NCI-H187 (cell line): ENCODE measurements around the gene CELF5.
"Not testable (repeated sequence)": the region's sequence is repeated elsewhere in the genome, so short reads cannot be mapped to it uniquely, and the experiment has no call there.

ENCODE experiments used
- DNase-seq, 2 experiments: peaks; one replicate each; lab custom pipeline; 2025; lab: John Stamatoyannopoulos, UW

Gene CELF5

DNA sequence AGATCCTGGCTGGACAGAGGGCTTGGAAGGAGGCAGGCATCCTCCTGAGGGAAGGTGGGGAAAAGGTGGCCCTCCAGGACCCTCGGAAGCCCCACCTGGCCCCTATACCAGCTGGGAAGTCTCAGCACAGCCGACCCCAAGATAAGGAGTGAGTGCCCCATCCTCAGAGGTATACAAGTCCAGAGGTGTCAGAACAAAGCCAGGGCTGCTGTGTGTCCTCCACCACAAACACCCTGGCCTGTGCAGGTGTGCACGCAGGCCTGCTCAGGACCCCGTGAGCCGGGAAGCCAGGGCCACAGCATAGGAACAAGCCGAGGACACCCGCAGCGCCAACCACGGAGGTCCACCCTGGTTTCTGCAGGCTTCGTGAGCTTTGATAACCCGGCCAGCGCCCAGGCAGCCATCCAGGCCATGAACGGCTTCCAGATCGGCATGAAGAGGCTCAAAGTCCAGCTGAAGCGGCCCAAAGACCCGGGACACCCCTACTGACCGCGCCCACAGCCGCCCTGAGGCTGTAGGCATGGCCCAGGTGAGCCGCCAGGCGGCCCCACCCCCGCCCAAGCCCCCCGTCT is 68.6 kb downstream of the CELF5 start:
- no peak for DNase-seq

DNA sequence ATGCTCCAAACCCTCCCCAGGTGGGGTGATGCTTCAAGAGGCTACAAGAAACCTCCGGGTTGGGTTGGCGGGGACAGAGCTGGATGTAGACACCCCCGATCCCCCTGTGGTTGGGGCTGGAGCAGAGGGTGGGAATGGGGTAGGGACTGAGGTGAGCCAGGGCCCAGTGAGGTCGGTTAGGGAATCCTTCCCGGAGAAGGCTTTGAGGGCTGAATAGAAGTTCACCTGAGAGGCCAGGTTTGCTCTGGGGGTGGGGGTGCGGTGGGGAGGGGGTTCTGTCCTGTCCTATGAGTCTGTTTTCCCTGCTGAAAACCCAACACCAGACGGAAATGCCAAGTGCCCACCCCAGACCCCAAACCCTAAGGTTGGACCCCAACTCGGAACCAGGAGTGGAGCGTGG is 69.1 kb downstream of the CELF5 start:
- DNase-seq: no peak

DNA sequence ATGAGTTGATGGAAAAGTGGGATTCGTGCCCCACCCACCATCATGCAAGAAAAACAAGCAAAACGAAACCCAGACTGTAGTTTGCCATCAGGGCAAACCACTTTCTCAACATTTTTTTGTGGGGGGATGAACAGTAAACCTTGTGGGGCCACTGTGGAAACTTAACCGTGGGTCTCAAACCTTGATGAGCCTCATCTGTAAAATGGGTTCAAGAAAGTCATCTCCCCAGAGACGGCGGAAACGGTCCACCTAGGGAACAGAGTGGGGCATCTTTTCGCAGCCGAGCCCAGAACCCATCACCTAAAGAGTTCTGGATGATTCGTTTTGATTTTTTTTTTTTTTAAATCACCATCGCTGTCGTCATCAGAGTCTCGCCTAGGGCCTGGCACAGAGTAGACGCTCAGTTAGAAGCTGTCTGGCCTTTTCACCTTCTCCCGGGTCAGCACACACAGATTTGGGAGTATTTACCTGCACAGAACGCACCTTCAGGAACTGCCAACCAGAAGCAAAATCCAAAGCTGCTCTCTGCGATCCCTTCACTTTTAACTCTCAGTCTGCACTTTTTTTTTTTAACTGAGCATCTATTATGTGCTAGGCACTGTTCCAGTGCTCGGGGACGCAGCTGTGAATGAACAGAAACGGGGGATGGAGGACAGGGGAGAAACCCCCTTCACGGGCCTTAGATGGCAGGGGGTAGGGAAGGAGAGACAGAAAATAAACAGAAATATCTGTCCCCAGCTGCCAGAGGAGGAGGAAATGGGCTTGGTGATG is 69.8 kb downstream of the CELF5 start:
- no peak for DNase-seq

DNA sequence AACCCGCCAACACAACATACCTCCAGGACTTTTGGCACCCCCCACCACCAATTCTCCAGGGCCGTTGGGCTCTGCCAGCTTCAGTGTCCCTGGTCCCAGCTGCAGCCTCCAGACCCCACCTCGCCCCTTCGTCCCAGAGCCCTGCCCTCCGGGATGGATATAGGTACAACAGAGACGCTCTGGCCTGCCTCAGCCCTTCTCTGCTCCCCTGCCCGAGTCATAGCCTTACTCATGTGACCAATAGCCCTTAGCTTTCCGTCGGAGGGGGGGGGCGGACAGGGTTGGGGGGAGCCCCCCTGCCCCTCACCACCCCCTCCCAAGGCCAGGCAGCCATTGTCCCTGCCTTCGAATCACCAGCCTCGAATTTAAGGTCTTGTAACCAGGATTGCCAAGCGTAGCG is 71.1 kb downstream of the CELF5 start:
- DNase-seq: no peak

DNA sequence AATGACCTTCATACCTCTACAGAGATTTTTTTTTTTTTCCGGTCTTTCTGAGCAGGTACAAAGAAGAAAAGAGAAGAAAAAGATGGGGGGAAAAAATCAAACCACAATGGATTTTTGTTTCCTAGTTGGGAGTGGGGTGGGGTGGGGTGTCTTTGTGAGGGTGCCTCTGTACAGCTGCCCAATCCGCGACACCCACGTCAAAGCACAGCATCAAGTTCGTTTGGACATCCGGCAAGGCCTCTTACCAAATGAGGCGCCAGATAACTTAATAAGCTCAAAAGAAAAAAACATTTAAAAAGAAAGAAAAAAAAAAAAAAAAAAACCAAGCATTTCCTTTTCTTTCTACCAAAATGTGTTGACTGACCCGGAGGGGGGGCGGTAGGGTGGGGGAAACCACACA is 71.6 kb downstream of the CELF5 start:
- DNase-seq: no peak

DNA sequence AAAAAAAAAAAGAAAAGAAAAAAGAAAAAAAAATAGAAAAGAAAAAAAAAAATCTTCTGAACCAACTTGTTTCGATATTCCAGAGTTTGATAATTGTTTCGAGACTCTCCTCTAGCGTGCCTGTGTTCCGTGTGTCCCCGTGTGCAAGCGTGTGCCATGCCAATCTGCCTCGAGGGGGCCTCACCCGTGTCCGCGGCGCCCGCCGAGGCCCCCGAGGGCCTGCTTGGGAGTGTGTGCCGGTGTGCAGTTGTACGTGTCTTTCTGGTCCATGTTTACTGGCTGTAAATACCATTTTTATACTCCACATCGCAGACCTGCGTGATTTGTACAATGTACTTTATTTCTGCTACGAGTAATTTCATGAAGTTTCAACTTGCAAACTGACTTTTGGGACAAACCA is 72.0 kb downstream of the CELF5 start:
- DNase-seq: no peak

DNA sequence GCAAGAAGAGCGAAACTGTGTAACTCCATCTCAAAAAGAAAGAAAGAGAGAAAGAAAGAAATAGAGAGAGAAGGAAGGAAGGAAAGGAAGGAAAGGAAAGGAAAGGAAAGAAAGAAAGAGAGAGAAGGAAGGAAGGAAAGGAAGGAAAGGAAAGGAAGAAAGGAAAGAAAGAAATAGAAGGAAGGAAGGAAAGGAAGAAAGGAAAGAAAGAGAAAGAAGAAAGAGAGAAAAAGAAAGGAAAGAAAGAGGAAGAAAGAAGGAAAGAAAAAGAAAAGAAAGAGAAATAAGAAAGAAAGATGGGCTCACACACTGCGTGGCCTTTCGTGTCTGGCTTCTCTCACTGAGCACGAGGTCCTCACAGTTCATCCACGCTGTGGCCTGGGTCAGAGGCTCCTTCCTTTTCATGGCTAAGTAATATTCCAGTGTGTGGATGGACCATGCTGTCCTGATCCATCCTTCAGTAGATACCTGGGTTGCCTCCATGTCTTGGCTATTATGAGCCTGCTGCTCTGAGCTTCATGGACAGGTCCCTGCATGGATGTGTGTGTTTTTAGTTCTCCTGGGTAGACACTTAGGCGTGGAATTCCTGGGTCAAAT is 74.5 kb downstream of the CELF5 start:
- DNase-seq: no peak

DNA sequence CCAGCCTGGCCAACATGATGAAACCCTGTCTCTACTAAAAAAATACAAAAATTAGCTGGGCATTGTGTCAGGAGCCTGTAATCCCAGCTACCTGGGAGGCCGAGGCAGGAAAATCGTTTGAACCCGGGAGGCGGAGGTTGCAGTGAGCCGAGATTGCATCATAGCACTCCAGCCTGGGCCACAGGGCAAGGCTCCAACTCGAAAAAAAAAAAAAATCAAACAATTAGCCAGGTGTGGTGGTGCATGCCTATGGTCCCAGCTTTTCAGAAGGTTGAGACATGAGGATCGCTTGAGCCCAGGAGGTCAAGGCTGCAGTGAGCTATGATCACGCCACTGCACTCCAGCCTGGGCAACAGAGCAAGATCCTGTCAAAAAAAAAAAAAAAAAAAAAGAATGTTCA is 76.1 kb downstream of the CELF5 start:
- not testable (repeated sequence) for DNase-seq

DNA sequence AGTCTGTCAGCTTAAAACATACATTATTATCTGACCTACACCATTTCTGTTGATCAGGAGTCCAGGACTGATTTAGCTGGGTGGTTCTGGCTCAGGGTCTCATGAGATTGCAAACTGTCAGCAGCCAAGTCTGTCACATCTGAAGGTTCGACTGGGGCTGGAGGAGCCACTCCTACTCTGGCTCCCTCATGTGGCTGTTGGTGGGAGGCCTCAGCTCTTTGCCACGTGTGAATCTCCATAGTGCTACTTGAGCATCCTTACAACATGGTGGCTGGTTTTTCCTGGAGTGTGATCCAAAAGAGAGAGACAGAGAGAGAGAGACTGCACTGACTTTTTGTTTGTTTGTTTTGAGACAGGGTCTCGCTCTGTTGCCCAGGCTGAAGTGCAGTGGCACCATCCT is 78.3 kb downstream of the CELF5 start:
- no peak for DNase-seq

DNA sequence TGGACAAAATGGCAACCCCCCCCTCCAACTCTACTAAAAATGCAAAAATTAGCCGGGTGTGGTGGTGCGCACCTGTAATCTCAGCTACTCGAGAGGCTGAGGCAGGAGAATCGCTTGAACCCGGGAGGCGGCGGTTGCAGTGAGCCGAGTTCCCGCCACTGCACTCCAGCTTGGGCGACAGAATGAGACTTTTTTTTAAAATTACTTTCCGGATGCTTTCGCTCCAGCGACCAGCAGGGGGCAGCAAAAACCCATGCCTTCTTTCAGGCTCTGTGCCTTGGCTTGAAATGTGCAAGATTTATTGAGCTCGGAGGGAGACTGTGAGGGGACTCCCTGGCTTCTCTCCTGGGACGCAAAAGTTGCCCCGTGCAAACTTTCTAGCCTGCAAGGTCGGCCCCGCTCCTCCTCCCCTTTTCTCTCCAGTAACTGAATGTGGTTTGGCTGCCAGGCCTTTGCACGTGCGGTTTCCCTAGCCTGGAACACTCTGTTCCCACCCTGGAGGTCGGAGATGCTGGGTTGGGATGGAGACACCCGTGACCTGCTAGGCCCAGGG is 80.5 kb downstream of the CELF5 start:
- DNase-seq: peak; percentile 21 to 39

DNA sequence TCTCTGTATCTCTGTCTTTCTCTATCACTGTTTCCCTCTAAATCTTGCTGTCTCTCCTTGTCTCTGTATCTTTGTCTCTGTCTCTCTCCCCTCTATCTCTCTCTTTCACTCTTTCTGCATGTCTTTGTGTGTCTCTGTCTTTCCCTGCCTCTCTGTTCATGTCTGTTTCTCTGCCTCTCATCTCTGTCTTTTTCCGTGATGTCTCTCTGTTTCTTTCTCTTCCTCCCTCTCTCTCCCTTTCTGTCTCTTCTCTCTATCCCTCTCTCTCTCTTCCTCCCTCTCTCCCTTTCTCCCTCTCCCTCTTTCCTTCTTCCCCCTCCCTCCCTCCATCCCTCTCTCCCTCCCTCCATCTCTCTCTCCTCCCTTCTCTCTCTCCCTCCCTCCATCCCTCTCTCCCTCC is 85.3 kb downstream of the CELF5 start:
- no peak for DNase-seq

DNA sequence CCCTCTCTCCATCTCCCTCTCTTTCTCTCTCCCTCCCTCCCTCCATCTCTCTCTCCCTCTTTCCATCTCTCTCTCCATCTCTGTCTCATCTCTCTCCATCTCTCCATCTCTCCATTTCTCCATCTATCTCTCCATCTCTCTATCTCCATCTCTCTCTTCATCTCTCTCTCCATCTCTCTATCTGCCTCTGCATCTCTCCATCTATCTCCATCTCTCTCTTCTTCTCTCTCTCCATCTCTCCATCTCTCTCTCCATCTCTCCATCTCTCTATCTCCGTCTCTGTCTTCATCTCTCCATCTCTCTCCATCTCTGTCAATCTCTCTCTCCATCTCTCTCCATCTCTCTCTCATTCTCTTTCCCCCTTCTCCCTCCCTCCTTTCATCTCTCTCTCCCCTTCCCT is 85.8 kb downstream of the CELF5 start:
- no peak for DNase-seq

DNA sequence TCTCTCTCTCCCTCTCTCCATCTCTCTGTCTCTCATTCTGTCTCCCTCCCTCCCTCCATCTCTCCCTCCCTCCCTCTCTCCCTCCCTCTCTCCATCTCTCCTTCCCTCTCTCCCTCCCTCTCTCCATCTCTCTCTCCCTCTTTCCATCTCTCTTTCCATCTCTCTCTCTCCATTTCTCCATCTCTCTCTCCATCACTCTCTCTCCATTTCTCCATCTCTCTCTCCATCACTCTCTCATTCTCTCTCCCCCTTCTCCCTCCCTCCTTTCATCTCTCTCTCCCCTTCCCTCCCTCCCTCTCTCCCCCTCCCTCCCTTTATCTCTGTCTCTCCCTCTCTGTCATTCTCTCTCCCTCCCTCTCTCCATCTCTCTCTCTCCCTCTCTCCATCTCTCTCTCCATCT is 86.2 kb downstream of the CELF5 start:
- DNase-seq: no peak

DNA sequence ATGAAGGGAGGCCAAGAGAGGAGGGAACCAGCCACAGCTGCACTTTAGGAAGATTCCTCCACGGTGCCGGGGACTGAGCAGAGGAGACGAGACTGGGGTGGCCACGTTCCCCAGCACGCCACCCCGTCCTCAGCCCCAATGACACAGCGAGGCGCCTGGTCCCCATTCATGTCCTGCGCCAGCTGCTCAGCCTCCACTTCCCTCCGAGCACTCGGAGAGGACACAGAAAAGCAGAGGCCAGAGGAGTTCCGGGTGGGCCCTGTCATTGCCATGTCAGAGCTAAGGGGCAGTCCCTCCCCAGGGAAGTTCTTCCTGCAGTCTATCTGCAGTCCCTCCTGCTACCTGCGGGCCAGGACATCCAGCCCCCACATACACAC is 88.7 kb downstream of the CELF5 start:
- DNase-seq: no peak

DNA sequence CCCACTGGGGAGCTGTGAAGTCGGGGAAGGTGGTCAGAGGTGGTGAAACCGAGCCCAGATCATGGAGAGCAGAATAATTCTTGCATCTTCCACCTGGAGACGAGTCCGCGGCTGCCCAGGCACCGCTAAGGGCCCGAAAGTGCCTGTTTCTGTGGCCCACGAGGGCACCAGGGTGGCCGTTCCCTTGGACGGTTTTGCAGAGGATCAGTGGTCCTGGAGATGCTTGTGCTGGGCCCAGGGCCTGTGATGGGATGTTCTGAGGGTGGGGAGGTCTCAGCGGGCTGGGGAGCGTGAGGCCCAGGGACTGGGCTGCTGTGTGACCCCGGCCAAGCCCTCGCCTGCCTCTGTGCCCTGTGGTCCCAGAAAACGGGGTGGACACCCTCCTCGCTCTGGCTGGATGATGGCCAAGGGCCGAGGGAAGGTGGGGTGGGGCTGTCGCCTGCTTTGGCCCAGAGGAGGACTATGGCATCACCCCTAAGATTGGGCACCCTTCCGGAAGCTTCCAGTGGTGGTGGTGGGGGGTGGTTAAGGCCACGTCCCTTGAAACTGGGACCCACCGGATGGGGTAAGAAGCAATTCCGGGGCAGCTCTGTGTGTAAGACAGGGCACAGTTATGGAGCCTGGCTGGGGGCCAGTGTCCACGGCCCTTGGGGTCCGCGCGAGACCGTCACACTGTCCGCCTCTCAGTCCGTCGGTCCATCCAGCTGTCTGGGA is 90.7 kb downstream of the CELF5 start:
- no peak for DNase-seq

DNA sequence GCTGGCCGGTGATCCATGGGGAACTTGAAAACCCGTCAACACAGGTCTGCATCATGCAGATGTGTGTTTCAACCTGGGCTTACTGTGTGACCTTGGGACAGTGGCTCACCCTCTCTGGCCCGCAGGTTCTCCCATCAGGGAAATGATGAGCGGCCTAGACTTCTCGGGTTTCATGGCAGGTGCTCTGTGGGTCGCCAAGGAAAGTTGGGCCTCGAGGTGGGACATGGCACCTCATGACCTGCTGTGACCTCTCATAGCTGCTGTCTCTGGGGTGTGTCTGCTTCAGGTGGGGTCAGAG is 91.2 kb downstream of the CELF5 start:
- no peak for DNase-seq

DNA sequence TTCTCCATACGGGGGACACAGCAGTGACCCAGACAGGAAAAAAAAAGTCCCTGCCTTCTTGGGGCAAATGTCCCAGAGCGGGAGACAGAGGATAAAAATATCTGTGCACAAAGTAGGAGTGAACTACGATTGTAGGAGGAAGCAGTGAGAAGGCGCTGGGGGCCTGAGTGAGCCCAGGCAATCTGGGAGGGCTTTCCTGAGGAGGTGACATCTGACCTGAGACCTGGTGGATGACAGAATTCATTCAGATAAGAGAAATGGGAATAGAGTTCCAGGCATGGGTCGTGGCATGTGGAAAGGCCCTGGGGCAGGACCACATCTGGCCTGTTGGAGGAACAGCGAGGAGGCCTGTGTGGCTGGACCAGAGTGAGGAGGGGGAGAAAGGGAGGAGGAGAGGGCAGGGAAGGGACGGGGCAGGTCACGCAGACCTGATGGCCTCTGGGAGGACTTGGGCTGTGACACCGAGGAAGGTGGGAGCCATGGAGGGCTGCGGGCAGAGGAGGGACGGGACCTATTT is 91.7 kb downstream of the CELF5 start:
- DNase-seq: no peak

DNA sequence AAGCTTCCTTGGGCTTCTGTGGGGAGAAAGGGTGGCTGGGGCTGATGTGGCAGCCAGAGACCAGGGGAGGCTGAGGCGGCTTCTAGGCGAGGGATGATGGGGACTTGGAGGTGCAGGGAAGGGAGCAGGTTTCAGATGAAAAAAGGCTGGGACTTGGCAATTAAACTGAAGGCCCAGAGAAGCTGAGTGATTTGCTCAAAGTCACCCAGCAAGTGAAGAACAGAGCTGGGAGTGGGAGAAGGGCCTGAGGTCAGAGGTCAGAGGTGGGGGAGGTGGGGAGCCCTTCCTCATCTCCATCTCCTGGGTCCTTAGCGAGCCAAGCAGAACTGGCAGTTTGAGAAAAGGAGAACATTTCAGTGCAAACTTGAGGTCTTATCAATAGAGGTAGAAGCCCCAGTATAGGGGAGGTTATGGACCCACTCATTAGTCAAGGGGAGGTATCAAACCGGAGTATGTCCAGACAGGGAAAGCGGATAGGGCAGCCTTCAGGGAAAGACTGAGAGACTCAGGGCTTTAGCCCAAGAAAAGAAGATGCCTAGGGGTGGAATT is 92.3 kb downstream of the CELF5 start:
- no peak for DNase-seq

DNA sequence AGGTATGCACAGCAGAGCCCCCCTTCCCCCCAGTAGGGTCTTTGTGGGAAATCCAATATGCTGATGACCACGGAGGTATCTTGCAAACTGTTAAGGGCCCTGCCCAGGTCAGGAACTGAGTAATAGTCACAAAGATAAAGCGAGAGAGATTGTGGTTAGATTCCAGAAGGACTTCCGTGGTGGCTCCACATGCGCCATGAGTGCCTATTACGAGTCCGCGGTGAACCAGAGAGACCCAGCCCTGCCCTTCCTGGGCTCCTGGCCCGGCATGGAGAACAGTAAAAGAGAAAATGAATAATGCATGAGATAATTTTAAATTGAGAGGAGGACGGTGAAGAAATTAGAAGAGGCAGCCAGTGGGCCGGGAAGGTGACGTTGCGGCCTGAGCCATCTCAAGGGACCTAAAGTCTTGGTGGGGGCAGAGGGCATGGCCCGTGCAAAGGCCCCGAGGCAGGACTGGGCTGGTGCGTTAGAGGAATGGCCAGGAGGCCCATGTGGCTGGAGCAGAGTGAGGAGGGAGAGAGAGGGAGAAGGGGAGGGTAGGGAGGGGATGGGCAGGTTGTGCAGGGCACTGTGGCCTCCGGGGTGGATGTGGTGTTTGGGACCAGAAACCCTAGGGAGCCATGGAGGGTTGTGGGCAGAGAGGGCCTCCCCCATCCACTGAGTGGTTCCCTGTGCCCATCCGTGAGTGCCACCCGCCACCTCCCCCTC is 95.3 kb downstream of the CELF5 start:
- no peak for DNase-seq

DNA sequence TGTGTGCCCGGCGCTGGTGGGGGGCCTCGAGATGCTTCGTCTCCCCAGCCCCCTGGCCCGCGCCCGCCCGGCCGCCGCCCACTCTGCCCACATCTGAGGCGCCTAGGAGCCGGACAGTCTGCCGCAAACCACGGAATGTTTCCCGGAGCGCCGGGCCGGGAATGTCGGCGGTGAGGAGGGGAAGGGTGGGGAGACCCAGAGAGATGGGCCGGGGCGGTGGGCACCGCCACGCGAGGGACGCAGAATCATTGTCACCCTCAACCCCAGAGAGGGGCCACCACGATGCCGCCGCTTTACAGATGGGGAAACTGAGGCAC is 95.9 kb downstream of the CELF5 start:
- DNase-seq: no peak

DNA sequence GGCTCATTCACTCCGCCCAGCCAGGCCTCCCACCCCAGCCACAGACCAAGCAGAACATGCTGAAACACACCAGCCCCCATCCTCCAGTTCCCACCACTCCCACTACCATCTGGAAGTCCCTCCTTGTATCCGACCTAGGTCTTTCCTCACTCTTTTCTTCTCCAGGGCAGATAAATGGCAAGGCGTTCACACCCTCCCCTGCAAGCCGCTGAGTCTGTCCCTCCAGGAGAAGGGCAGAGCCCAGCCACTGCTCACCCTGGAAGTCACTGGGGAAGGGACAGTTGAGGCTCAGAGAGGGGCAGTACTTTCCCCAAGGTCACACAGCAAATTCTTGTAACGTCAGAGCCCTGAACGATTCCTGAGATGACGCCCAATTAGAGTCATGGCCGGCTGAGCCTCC is 96.4 kb downstream of the CELF5 start:
- DNase-seq: no peak

DNA sequence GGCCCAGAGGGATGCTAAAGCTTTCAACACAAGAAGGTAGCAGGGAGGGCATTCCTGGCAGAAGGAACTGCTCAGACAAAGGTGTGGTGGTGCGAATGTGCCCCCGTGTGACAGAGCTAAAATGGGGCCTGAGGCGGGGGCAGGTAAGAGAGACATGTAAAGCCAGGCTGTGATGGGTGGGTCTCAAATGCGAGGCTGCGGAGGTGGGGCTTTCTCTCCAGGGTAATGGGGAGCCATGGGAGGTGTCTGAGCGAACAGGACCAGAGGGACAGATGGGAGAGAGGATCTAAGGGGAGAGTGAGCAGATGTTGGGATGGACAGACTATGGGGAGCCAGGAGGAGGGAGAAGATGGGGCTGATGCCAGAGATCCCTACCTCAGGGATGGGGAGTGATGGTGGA is 97.2 kb downstream of the CELF5 start:
- no peak for DNase-seq
